Measurements from ENCODE around the gene ATRN. TPM values are rescaled to one million over a fixed set of nuclear protein-coding genes. Genes with fewer than 3 reads are reported as not detected.
"Not testable (repeated sequence)": the region's sequence is repeated elsewhere in the genome, so short reads cannot be mapped to it uniquely, and the experiment has no call there.

ATRN gene
- total RNA-seq, 1 experiment from 2014 or later: 19.9 TPM

DNA sequence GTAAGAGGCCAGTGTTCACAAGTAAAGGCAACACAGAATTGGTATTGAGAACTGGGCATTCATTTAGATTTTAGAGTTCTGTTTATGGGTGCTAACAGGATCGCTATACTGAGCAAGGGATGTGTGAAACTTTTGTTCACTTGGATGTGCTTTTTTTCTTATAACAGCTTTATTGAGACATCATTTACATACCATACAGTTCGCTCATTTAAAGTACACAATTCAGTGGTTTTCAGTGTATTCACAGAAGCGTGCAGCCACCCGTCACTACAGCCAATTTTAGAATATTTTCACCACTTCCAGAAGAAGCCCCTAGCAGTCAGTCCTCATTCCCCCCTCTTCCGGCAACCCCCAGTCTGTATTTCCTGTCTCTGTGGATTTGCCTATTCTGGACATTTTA, 143.6 kb downstream of the ATRN start (continued):
- TF ChIP-seq, protein P1, sequence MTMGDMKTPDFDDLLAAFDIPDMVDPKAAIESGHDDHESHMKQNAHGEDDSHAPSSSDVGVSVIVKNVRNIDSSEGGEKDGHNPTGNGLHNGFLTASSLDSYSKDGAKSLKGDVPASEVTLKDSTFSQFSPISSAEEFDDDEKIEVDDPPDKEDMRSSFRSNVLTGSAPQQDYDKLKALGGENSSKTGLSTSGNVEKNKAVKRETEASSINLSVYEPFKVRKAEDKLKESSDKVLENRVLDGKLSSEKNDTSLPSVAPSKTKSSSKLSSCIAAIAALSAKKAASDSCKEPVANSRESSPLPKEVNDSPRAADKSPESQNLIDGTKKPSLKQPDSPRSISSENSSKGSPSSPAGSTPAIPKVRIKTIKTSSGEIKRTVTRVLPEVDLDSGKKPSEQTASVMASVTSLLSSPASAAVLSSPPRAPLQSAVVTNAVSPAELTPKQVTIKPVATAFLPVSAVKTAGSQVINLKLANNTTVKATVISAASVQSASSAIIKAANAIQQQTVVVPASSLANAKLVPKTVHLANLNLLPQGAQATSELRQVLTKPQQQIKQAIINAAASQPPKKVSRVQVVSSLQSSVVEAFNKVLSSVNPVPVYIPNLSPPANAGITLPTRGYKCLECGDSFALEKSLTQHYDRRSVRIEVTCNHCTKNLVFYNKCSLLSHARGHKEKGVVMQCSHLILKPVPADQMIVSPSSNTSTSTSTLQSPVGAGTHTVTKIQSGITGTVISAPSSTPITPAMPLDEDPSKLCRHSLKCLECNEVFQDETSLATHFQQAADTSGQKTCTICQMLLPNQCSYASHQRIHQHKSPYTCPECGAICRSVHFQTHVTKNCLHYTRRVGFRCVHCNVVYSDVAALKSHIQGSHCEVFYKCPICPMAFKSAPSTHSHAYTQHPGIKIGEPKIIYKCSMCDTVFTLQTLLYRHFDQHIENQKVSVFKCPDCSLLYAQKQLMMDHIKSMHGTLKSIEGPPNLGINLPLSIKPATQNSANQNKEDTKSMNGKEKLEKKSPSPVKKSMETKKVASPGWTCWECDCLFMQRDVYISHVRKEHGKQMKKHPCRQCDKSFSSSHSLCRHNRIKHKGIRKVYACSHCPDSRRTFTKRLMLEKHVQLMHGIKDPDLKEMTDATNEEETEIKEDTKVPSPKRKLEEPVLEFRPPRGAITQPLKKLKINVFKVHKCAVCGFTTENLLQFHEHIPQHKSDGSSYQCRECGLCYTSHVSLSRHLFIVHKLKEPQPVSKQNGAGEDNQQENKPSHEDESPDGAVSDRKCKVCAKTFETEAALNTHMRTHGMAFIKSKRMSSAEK (CRISPR knock-in tag; IDR thresholded peaks at IDR 0.05; ENCODE audit: borderline replicate concordance): no peak
- TF ChIP-seq, protein P2, sequence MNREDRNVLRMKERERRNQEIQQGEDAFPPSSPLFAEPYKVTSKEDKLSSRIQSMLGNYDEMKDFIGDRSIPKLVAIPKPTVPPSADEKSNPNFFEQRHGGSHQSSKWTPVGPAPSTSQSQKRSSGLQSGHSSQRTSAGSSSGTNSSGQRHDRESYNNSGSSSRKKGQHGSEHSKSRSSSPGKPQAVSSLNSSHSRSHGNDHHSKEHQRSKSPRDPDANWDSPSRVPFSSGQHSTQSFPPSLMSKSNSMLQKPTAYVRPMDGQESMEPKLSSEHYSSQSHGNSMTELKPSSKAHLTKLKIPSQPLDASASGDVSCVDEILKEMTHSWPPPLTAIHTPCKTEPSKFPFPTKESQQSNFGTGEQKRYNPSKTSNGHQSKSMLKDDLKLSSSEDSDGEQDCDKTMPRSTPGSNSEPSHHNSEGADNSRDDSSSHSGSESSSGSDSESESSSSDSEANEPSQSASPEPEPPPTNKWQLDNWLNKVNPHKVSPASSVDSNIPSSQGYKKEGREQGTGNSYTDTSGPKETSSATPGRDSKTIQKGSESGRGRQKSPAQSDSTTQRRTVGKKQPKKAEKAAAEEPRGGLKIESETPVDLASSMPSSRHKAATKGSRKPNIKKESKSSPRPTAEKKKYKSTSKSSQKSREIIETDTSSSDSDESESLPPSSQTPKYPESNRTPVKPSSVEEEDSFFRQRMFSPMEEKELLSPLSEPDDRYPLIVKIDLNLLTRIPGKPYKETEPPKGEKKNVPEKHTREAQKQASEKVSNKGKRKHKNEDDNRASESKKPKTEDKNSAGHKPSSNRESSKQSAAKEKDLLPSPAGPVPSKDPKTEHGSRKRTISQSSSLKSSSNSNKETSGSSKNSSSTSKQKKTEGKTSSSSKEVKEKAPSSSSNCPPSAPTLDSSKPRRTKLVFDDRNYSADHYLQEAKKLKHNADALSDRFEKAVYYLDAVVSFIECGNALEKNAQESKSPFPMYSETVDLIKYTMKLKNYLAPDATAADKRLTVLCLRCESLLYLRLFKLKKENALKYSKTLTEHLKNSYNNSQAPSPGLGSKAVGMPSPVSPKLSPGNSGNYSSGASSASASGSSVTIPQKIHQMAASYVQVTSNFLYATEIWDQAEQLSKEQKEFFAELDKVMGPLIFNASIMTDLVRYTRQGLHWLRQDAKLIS (CRISPR knock-in tag; IDR thresholded peaks at IDR 0.05; ENCODE audit: borderline replicate concordance): no peak
- TF ChIP-seq GTF2I (CRISPR knock-in tag; conservative IDR thresholded peaks at IDR 0.05) (no peak), GABPB1 (CRISPR knock-in tag; IDR thresholded peaks at IDR 0.05) (no peak), ZNF396 (CRISPR knock-in tag; IDR thresholded peaks at IDR 0.05; ENCODE audit: borderline replicate concordance) (no peak), ETV6 (CRISPR knock-in tag; IDR thresholded peaks at IDR 0.05) (no peak), FOXK1 (CRISPR knock-in tag; IDR thresholded peaks at IDR 0.05) (no peak)
- TF ChIP-seq, protein P3, sequence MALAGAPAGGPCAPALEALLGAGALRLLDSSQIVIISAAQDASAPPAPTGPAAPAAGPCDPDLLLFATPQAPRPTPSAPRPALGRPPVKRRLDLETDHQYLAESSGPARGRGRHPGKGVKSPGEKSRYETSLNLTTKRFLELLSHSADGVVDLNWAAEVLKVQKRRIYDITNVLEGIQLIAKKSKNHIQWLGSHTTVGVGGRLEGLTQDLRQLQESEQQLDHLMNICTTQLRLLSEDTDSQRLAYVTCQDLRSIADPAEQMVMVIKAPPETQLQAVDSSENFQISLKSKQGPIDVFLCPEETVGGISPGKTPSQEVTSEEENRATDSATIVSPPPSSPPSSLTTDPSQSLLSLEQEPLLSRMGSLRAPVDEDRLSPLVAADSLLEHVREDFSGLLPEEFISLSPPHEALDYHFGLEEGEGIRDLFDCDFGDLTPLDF (CRISPR knock-in tag; IDR thresholded peaks at IDR 0.05): no peak
- TF ChIP-seq, protein P4, sequence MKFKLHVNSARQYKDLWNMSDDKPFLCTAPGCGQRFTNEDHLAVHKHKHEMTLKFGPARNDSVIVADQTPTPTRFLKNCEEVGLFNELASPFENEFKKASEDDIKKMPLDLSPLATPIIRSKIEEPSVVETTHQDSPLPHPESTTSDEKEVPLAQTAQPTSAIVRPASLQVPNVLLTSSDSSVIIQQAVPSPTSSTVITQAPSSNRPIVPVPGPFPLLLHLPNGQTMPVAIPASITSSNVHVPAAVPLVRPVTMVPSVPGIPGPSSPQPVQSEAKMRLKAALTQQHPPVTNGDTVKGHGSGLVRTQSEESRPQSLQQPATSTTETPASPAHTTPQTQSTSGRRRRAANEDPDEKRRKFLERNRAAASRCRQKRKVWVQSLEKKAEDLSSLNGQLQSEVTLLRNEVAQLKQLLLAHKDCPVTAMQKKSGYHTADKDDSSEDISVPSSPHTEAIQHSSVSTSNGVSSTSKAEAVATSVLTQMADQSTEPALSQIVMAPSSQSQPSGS (CRISPR knock-in tag; IDR thresholded peaks at IDR 0.05; ENCODE audit: borderline replicate concordance, low read depth): no peak

DNA sequence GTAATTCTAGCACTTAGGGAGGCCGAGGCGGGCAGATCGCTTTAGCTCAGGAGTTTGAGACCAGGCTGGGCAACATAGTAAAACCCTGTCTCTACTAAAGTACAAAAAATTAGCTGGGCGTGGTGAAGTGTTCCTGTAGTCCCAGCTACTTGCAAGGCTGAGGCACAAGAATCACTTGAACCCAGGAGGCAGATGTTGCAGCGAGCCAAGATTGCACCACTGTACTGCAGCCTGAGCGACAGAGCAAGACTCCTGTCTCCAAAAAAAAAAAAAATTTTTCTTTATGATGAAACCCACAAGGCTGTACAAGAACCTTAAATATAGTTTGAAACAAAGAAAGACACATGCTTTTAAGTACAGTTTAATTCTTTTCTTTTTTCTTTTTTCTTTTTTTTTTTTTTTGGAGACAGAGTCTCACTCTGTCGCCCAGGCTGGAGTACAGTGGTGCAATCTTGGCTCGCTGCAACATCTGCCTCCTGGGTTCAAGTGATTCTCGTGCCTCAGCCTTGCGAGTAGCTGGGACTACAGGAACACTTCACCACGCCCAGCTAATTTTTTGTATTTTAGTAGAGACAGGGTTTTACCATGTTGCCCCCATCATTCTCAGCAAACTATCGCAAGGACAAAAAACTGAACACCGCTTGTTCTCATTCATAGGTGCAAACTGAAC, 144.5 kb downstream of the ATRN start:
- DNase-seq (ENCODE audit: low spot score); H3K4me3 Mint-ChIP-seq; H3K36me3 Mint-ChIP-seq; ATAC-seq; H3K27me3 Mint-ChIP-seq (ENCODE audit: low read depth); H3K9me3 Mint-ChIP-seq; H3K27ac Mint-ChIP-seq; H3K4me1 Mint-ChIP-seq; POLR2A ChIA-PET: not testable (repeated sequence)
- CTCF ChIA-PET: interaction anchor here (1.3 kb wide), 2 partner anchors 52 to 134 kb away, joined by 3 to 4 read pairs; no protein-coding TSS in a partner anchor

DNA sequence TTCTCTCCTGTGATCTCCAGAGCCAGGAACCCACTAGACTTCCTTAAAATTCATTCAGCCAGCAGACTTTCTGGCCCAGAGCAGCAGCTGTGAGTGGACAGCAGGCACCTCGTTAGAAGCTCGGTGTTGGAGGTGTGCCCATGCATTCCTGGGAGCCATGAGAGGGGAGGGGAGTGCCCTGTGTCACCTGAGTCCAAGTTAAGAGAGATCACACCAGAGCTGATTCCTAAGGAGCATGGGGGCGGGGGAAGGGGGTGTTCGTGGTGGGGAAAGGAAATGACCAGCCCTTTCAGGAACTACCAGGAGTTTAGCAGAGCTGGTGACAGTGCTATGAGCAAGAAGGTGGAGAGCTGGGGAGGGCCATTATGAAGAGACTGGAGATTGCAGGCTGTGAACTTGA, 145.4 kb downstream of the ATRN start:
- ChIA-PET POLR2A (no interaction called here), CTCF (interaction anchor here (0.7 to 1.3 kb wide), 5 partner anchors 36 to 133 kb away, joined by 3 to 8 read pairs (median 3); no protein-coding TSS in a partner anchor)
- ATAC-seq (peak; percentile 70), DNase-seq (ENCODE audit: low spot score) (peak; percentile 42)
- no peaks in the 10 kb centered on the region for H3K36me3 Mint-ChIP-seq
- H3K4me3 Mint-ChIP-seq: no peak overlapping the region
- peak overlapping the region; percentile 73; the same call in 1 of the 2 replicates for H3K27ac Mint-ChIP-seq
- H3K4me1 Mint-ChIP-seq: peaks cover 10% of the 10 kb centered on the region
- H3K9me3 Mint-ChIP-seq: no peaks in the 10 kb centered on the region
- H3K27me3 Mint-ChIP-seq (ENCODE audit: low read depth): no peaks in the 10 kb centered on the region
- no peak for TF ChIP-seq CREM (CRISPR knock-in tag; IDR thresholded peaks at IDR 0.05)
